ENCODE results near the gene POLR2E. TPM values are rescaled to one million over a fixed set of nuclear protein-coding genes. Genes with fewer than 3 reads are reported as not detected.
A peak's percentile ranks its signal among the peaks of the same experiment; 100 is the strongest.

Gene POLR2E
- total RNA-seq, 4 donors from 2014 or later: 117 to 228 (median 150) TPM

DNA sequence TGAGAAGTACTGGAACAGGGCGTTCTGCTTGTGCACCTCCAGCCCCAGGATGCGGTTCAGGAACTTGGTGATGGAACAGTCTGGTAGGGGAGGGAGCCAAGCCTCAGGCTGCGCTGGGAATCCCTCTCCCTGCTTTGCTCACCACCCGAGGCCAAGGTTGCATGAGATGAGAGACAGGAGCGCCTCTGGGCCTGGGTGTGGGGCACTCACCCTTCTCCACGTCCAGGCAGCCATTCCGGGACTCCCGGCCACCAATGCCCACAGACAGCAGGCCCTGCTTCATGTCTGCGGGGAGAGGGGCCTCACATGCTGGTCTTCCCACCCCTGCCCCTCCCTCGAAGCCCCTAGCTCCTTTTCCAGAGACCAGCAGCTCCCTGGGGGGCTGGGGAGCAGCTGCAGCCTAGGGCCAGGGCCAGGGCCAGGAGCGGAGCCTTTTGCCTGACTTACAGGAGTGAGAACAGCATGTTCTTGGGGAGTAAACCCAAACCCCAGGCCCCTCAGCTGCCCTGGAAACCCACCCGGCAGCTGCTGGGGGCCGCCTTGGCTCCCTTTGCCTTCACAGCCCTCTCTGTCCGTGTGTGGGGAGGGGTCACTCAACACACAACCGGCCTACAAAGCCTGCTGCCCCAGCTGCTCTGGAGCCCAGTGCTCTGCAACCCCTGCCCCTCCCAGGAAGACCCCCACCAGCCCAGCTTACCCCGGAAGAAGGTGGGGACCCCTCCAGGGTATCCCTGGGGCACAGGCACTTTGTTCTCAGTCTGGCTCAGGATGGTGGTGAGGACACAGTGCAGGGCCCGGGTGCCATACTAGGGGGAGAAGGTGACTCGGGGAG is 15.8 kb upstream of the POLR2E start:
- no peak for ATAC-seq
- 39 to 79% methylated on average over 3 to 6 of the region's 18 CpGs for WGBS, 2 donors (ENCODE audit: low coverage in 1 of 2)
- H3K27ac ChIP-seq: peak overlapping the region in 3 of 4 donors; percentile 77 to 84 (median 78)
- no peak overlapping the region for H3K4me3 ChIP-seq
- TF ChIP-seq POLR2A (IDR thresholded peaks at IDR 0.05) (no peak), EP300 (IDR thresholded peaks at IDR 0.05) (no peak), POLR2AphosphoS5 (IDR thresholded peaks at IDR 0.05) (no peak)
- TF ChIP-seq, protein P1, sequence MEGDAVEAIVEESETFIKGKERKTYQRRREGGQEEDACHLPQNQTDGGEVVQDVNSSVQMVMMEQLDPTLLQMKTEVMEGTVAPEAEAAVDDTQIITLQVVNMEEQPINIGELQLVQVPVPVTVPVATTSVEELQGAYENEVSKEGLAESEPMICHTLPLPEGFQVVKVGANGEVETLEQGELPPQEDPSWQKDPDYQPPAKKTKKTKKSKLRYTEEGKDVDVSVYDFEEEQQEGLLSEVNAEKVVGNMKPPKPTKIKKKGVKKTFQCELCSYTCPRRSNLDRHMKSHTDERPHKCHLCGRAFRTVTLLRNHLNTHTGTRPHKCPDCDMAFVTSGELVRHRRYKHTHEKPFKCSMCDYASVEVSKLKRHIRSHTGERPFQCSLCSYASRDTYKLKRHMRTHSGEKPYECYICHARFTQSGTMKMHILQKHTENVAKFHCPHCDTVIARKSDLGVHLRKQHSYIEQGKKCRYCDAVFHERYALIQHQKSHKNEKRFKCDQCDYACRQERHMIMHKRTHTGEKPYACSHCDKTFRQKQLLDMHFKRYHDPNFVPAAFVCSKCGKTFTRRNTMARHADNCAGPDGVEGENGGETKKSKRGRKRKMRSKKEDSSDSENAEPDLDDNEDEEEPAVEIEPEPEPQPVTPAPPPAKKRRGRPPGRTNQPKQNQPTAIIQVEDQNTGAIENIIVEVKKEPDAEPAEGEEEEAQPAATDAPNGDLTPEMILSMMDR (IDR thresholded peaks at IDR 0.05): no peak
- H3K27me3 ChIP-seq: no peaks in the 10 kb centered on the region
- H3K9me3 ChIP-seq: no peaks in the 10 kb centered on the region
- peaks cover 0 to 48% (median 21%) of the 10 kb centered on the region in 3 donors for H3K4me1 ChIP-seq
- H3K36me3 ChIP-seq: peaks cover 0 to 95% of the 10 kb centered on the region in 2 donors

DNA sequence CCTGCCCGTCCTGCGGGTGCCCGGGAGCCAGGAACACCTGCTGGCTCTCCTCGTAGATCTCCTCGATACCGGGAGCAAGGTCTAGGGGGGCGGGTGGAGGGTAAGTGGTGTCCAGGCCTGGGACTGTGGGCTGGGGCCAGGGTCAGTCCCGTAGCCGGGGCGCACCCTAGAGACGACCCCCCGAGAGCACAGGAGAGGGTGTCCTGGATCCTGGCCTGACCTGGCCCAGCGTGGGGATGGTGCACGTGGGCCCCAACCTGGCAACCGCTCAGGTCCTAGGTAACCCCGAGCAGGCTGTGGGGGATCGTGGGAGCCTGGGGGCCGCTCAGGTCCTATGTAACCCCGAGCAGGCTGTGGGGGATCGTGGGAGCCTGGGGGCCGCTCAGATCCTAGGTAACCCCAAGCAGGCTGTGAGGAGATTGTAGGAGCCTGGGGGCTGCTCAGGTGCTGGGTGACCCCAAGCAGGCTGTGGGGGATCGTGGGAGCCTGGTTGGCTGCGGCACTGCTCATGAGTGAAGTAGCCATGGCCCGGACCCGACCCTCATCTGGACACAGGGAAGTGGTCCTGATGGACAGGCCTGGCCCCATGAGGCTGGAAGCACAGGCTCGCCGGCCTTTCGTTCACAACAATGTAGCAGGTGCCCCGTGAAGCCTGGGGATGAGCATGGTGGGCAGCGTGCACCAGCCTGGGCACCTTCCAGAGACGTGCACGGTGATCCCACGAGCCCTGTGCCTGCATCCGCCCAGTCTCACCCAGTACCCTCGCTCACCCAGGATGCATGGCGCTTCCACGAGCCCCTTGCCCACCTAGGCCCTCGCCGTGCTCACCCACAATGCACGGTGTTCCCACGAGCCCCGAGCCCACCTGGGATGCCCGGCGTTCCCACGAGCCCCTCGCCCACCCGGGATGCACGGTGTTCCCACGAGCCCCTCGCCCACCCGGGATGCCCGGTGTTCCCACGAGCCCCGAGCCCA is 14.8 kb upstream of the POLR2E start:
- peaks cover 0 to 91% of the 10 kb centered on the region in 2 donors for H3K36me3 ChIP-seq

DNA sequence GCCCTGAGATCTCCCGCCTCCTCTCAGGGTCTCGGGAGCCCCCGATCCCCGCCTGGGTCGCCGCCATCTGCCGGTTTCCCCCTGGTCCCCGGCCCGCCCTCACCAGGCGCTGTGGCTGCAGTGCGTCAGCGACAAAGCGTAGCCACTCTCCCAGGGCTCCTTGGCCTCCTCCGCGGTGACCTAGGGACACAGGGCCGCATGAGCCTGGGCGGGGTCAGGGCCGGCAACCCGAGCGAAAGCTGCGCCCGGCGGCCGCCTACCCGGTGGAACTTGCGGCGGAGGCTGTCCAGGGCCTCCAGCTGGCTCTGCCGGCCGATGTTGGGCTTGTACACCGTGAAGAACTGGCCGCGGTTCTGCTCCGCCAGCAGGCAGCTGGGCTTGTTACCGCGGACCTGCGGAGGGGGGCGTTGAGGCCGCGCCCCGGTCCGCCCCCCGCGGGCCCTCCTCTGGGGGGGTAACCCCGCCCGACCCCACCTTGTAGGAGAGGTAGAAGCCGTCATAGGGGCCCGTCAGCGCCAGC is 13.9 kb upstream of the POLR2E start:
- no peak overlapping the region for H3K27ac ChIP-seq
- no peak for ATAC-seq

More for the DNA sequence above, 14.8 kb upstream of the POLR2E start:
- H3K9me3 ChIP-seq: no peaks in the 10 kb centered on the region
- H3K27me3 ChIP-seq: no peaks in the 10 kb centered on the region
- H3K4me3 ChIP-seq: no peak overlapping the region
- TF ChIP-seq EP300 (IDR thresholded peaks at IDR 0.05): no peak
- peak; percentile 23 for TF ChIP-seq POLR2AphosphoS5 (IDR thresholded peaks at IDR 0.05)
- no peak for ATAC-seq
- WGBS, 2 donors (ENCODE audit: low coverage in 1 of 2): 92% methylated on average over 10 of the region's 54 CpGs; no CpG with 5 or more reads in 1 of the 2 donors
- no peak overlapping the region for H3K27ac ChIP-seq
- peaks cover 0 to 58% (median 31%) of the 10 kb centered on the region in 3 donors for H3K4me1 ChIP-seq

DNA sequence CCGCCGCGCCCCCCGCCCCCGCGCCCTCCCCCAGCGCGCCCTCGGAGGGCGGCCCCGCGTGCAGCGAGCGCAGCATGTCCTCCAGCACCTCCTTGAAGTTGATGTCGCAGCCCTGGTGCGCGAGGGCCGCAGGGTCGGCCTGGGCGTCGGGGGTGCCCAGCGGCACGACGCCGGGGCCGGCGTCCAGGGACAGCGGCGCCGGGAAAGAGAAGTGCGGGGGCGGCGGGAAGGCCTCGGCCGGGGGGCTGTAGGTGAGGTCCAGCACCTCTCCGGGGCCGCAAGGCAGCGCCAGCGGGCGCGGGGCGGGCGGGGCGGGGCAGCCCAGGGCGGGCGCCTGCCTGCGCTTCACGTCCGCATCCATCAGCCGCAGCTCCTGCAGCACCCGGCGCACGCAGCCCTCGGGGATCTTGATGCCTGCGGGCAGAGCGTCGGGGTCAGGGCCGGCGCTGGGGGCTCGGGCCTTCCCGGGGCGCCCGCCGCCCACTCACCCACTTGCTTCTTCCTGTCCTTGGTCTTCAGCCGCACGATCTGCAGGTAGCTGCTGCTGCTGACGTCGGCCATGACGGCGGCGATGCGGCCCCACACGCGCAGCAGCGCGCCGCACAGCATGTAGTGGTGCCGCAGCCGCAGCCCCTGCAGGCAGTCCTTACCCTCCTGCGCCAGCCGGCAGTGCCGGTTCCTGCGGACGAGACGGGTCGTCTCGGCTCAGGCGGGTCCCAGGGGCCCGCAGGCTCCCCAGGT is 13.3 kb upstream of the POLR2E start:
- Histone ChIP-seq H3K4me3 (no peak overlapping the region), H3K36me3 (peaks cover 0 to 77% of the 10 kb centered on the region in 2 donors), H3K4me1 (peaks cover 0 to 54% (median 25%) of the 10 kb centered on the region in 3 donors), H3K27ac (no peak overlapping the region), H3K9me3 (no peaks in the 10 kb centered on the region), H3K27me3 (no peaks in the 10 kb centered on the region)
- TF ChIP-seq EP300 (IDR thresholded peaks at IDR 0.05) (no peak), POLR2A (IDR thresholded peaks at IDR 0.05) (no peak), POLR2AphosphoS5 (IDR thresholded peaks at IDR 0.05) (no peak)
- TF ChIP-seq, protein P1 (IDR thresholded peaks at IDR 0.05): no peak
- WGBS, 2 donors (ENCODE audit: low coverage in 1 of 2): 89% methylated on average over 10 of the region's 89 CpGs; no CpG with 5 or more reads in 1 of the 2 donors
- no peak for ATAC-seq

More for the DNA sequence above, 13.9 kb upstream of the POLR2E start:
- Histone ChIP-seq H3K4me3 (no peak overlapping the region), H3K27me3 (no peaks in the 10 kb centered on the region), H3K36me3 (peaks cover 0 to 82% of the 10 kb centered on the region in 2 donors), H3K9me3 (no peaks in the 10 kb centered on the region), H3K4me1 (peaks cover 0 to 59% (median 31%) of the 10 kb centered on the region in 3 donors)
- TF ChIP-seq EP300 (IDR thresholded peaks at IDR 0.05) (no peak), POLR2AphosphoS5 (IDR thresholded peaks at IDR 0.05) (no peak), POLR2A (IDR thresholded peaks at IDR 0.05) (no peak)
- TF ChIP-seq, protein P1 (IDR thresholded peaks at IDR 0.05): no peak
- no CpG with 5 or more reads among the region's 48 CpGs for WGBS, 2 donors (ENCODE audit: low coverage in 1 of 2)
